Keratinocyte (primary cell): ENCODE results near the gene SRPK2. TPM values are rescaled to one million over a fixed set of nuclear protein-coding genes. Genes with fewer than 3 reads are reported as not detected.

ENCODE experiments used
- DNase-seq: peaks from one replicate; pipeline ENCODE4 v3.0.0-alpha.2; 2011; ENCODE audit warnings: low read depth, missing footprints, low spot score
- FAIRE-seq: peaks from 2 replicates; lab custom pipeline; 2011; peaks lifted over from hg19 to GRCh38; lab: Jason Lieb, UNC
- H2AFZ ChIP-seq: 2 replicates; pipeline ENCODE4 v1.6.0; 2012; ENCODE audit warnings: low read length, control low read depth, inconsistent platforms; ENCODE audit not compliant: control insufficient read depth
- H3K27ac ChIP-seq: 2 replicates; pipeline ENCODE4 v1.5.1; 2011; ENCODE audit warnings: low read length; ENCODE audit not compliant: control insufficient read depth, insufficient read depth
- H3K27me3 ChIP-seq: 3 replicates; pipeline ENCODE4 v1.6.0; 2011; ENCODE audit warnings: low read length; ENCODE audit not compliant: control insufficient read depth, insufficient read depth; ENCODE audit errors: extremely low read depth
- H3K36me3 ChIP-seq, 2 experiments: 2 replicates in 1 of 2; 3 replicates in 1 of 2; pipeline ENCODE4 v1.5.1; 2011; ENCODE audit warnings: low read length in 2 of 2, mild to moderate bottlenecking in 1 of 2; ENCODE audit not compliant: control insufficient read depth in 2 of 2, insufficient read depth in 2 of 2; ENCODE audit errors: extremely low read depth in 1 of 2
- H3K4me1 ChIP-seq: 3 replicates; pipeline ENCODE4 v1.5.1; 2011; ENCODE audit warnings: low read length; ENCODE audit not compliant: control insufficient read depth, insufficient read depth; ENCODE audit errors: extremely low read depth
- H3K4me2 ChIP-seq: 3 replicates; pipeline ENCODE4 v1.6.0; 2011; ENCODE audit warnings: low read depth, low read length; ENCODE audit not compliant: control insufficient read depth, insufficient read depth; ENCODE audit errors: extremely low read depth
- H3K4me3 ChIP-seq, 3 experiments: fragments of 200-600 bp in 1 of 3; sonication (generic) in 1 of 3; 2 replicates in 2 of 3; 3 replicates in 1 of 3; pipeline ENCODE4 v1.5.1; 2011 to 2016; ENCODE audit warnings: low read length in 3 of 3, mild to moderate bottlenecking in 3 of 3, control low read depth in 2 of 3, inconsistent platforms in 1 of 3, low read depth in 1 of 3, mixed read lengths in 1 of 3, mixed run types in 1 of 3, moderate library complexity in 1 of 3; ENCODE audit not compliant: control insufficient read depth in 2 of 3, insufficient read depth in 2 of 3; ENCODE audit errors: extremely low read depth in 1 of 3
- H3K79me2 ChIP-seq: 2 replicates; pipeline ENCODE4 v1.6.0; 2012; ENCODE audit warnings: low read length; ENCODE audit not compliant: control insufficient read depth, insufficient read depth
- H3K9ac ChIP-seq: 3 replicates; pipeline ENCODE4 v1.6.0; 2011; ENCODE audit warnings: low read length; ENCODE audit not compliant: control insufficient read depth, insufficient read depth; ENCODE audit errors: extremely low read depth
- H3K9me1 ChIP-seq: 3 replicates; pipeline ENCODE4 v1.6.0; 2011; ENCODE audit warnings: low read length; ENCODE audit not compliant: control insufficient read depth, insufficient read depth; ENCODE audit errors: extremely low read depth
- H3K9me3 ChIP-seq: 2 replicates; pipeline ENCODE4 v1.5.1; 2012; ENCODE audit warnings: low read depth, low read length; ENCODE audit not compliant: control insufficient read depth
- H4K20me1 ChIP-seq: 3 replicates; pipeline ENCODE4 v1.6.0; 2011; ENCODE audit warnings: low read length; ENCODE audit not compliant: control insufficient read depth, insufficient read depth; ENCODE audit errors: extremely low read depth
- EZH2 ChIP-seq: IDR thresholded peaks from one replicate; pipeline ENCODE4 v1.6.1; 2012; ENCODE audit warnings: inconsistent platforms, mild to moderate bottlenecking, low read length, moderate library complexity
- dilution Hi-C: fragments of 300-500 bp; cut with MboI; formaldehyde crosslinking; loops from one replicate; pipeline ENCODE4 v1.7.0; 2020; ENCODE audit warnings: low sequenced_read_pairs; ENCODE audit not compliant: extremely low pct_ligation_motif_present
- polyA plus RNA-seq, 5 experiments: library from polyadenylated mRNA; depleted of rRNA in 3 of 5; stranded (reverse) in 3 of 5; stranded (forward) in 1 of 5; unstranded in 1 of 5; fragments of >200 nt; gene quantifications; 1 replicate in 1 of 5; 2 replicates in 3 of 5; 3 replicates in 1 of 5; pipeline versions ENCODE4 v1.2.1 to v1.2.3, GENCODE V29; 2011 to 2012; ENCODE audit warnings: missing spikeins in 2 of 5, low read depth in 1 of 5, low replicate concordance in 1 of 5
- TF ChIP-seq, protein P1 (sequence below), 3 experiments: IDR thresholded peaks in 1 of 3; conservative IDR thresholded peaks in 1 of 3; optimal IDR thresholded peaks in 1 of 3; 2 replicates in 2 of 3; 3 replicates in 1 of 3; pipeline versions ENCODE3 to v1.5.1; 2011; ENCODE audit warnings: low read length in 3 of 3, mild to moderate bottlenecking in 3 of 3, moderate library complexity in 2 of 3, control low read depth in 1 of 3, inconsistent platforms in 1 of 3; ENCODE audit not compliant: insufficient read depth in 2 of 3; ENCODE audit errors: extremely low read depth in 1 of 3

SRPK2 gene
- polyA plus RNA-seq, 1 donor (not counting 4 experiments of a cell fraction or from before 2014, with no cell fraction given), result 40.2 TPM

DNA sequence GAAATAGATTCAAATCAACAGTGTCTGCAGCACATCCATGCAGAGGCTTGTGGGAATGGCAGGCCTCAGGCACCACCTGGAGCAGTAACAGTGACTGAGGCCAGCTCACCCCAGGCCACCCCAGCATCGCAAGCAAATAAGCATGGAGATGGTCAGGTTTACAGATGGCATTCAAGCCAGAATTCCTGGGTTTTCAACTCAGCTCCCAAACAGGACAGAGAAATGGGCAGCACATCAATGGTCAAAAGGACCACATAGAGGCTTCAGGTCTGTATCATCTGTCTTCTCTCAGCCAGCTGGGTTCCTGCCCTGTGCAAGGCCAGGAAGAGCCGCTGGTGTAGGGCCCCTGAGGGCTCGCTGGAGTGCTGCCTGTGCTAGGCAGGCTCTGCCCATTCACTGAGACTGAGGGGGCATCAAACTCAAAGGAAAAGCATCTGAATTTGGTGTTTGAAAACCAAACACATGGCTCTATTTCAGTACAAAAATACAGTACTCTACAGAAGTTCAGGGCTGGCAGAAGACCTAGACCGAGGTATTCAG, 262.2 kb downstream of the SRPK2 start:
- no peaks in the 10 kb centered on the region for H3K79me2 ChIP-seq
- no peaks in the 10 kb centered on the region for H3K4me1 ChIP-seq
- H3K4me3 ChIP-seq, result no peak overlapping the region
- no peak overlapping the region for H3K4me2 ChIP-seq
- H2AFZ ChIP-seq, result no peak overlapping the region
- H4K20me1 ChIP-seq, result no peaks in the 10 kb centered on the region
- TF ChIP-seq EZH2, result no peak
- TF ChIP-seq, protein P1, sequence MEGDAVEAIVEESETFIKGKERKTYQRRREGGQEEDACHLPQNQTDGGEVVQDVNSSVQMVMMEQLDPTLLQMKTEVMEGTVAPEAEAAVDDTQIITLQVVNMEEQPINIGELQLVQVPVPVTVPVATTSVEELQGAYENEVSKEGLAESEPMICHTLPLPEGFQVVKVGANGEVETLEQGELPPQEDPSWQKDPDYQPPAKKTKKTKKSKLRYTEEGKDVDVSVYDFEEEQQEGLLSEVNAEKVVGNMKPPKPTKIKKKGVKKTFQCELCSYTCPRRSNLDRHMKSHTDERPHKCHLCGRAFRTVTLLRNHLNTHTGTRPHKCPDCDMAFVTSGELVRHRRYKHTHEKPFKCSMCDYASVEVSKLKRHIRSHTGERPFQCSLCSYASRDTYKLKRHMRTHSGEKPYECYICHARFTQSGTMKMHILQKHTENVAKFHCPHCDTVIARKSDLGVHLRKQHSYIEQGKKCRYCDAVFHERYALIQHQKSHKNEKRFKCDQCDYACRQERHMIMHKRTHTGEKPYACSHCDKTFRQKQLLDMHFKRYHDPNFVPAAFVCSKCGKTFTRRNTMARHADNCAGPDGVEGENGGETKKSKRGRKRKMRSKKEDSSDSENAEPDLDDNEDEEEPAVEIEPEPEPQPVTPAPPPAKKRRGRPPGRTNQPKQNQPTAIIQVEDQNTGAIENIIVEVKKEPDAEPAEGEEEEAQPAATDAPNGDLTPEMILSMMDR (optimal IDR thresholded peaks at IDR 0.05 in 1 of 3, IDR thresholded peaks at IDR 0.05 in 1 of 3, conservative IDR thresholded peaks at IDR 0.05 in 1 of 3; ENCODE audit: extremely low read depth in 1 of 3, insufficient read depth in 2 of 3, low read length in 3 of 3), result no peak
- dilution Hi-C loops, result no loop called here
- no peaks in the 10 kb centered on the region for H3K27me3 ChIP-seq
- peaks cover 16 to 30% of the 10 kb centered on the region in 2 experiments for H3K36me3 ChIP-seq
- no peak overlapping the region for H3K9ac ChIP-seq
- H3K9me1 ChIP-seq, result no peaks in the 10 kb centered on the region
- no peak overlapping the region for H3K27ac ChIP-seq
- FAIRE-seq (no peak), DNase-seq (no peak)
- no peaks in the 10 kb centered on the region for H3K9me3 ChIP-seq

DNA sequence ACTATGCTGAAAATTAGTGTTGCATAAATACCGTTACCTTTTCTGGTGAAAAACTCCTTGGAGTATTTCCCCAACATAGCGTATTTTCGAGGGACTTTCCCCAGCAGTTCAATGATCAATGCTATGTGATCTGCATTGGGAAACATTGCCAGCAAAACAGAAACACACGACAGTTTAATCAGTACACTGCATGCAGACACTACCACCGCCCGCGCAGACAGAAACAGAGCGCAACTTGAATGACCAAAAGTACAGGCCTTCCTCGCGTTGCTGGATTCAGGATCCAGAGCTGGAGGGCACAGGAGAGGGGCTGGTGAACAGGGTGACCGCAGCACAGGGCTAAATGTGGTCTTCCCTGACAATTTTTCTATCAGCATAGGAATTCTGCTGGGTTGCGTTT, 263.0 kb downstream of the SRPK2 start:
- H3K27me3 ChIP-seq, result no peaks in the 10 kb centered on the region
- H3K9me3 ChIP-seq, result no peaks in the 10 kb centered on the region
- H3K27ac ChIP-seq, result no peak overlapping the region
- DNase-seq (no peak), FAIRE-seq (no peak)
- no peaks in the 10 kb centered on the region for H3K79me2 ChIP-seq
- H3K4me3 ChIP-seq, result no peak overlapping the region
- H3K9ac ChIP-seq, result no peak overlapping the region
- H4K20me1 ChIP-seq, result no peaks in the 10 kb centered on the region
- no peak overlapping the region for H2AFZ ChIP-seq
- no peak for TF ChIP-seq EZH2
- TF ChIP-seq, protein P1 (optimal IDR thresholded peaks at IDR 0.05 in 1 of 3, IDR thresholded peaks at IDR 0.05 in 1 of 3, conservative IDR thresholded peaks at IDR 0.05 in 1 of 3; ENCODE audit: extremely low read depth in 1 of 3, insufficient read depth in 2 of 3, low read length in 3 of 3), result no peak
- H3K9me1 ChIP-seq, result no peaks in the 10 kb centered on the region
- dilution Hi-C loops, result no loop called here
- H3K36me3 ChIP-seq, result peaks cover 17 to 30% of the 10 kb centered on the region in 2 experiments
- H3K4me2 ChIP-seq, result no peak overlapping the region
- H3K4me1 ChIP-seq, result no peaks in the 10 kb centered on the region
